DOHH2 (cell line): ENCODE data around the gene ANGPT4.

Experiments used
- H3F3A ChIP-seq: fragments of 200-600 bp; sonication (generic), shearing (Covaris generic); 2 replicates; pipeline ENCODE4 v1.6.0; 2016; ENCODE audit warnings: antibody characterized with exemption, mild to moderate bottlenecking; ENCODE audit not compliant: control insufficient read depth, insufficient read depth
- H3K27ac ChIP-seq: fragments of 200-600 bp; sonication (generic); 2 replicates; pipeline ENCODE4 v1.5.1; 2014; ENCODE audit warnings: low read depth, mild to moderate bottlenecking, low read length, moderate library complexity
- H3K27me3 ChIP-seq: fragments of 200-600 bp; sonication (generic); 2 replicates; pipeline ENCODE4 v1.6.1; 2014; ENCODE audit warnings: mild to moderate bottlenecking, low read length, mixed read lengths; ENCODE audit not compliant: control insufficient read depth
- H3K36me3 ChIP-seq: fragments of 200-600 bp; sonication (generic); 2 replicates; pipeline ENCODE4 v1.6.1; 2014; ENCODE audit warnings: mild to moderate bottlenecking, low read length, moderate library complexity, mixed read lengths; ENCODE audit not compliant: control insufficient read depth
- H3K4me1 ChIP-seq: fragments of 200-600 bp; sonication (generic); 2 replicates; pipeline ENCODE4 v1.6.1; 2014; ENCODE audit warnings: mild to moderate bottlenecking, low read length, mixed read lengths; ENCODE audit not compliant: control insufficient read depth
- H3K4me2 ChIP-seq: fragments of 200-600 bp; sonication (generic); 2 replicates; pipeline ENCODE4 v1.6.0; 2014; ENCODE audit warnings: mild to moderate bottlenecking, low read length, moderate library complexity
- H3K4me3 ChIP-seq: fragments of 200-600 bp; sonication (generic); 2 replicates; pipeline ENCODE4 v1.5.1; 2014; ENCODE audit warnings: mild to moderate bottlenecking, low read length, mixed read lengths
- H3K79me2 ChIP-seq: fragments of 200-600 bp; sonication (generic); 2 replicates; pipeline ENCODE4 v1.6.1; 2014; ENCODE audit warnings: mild to moderate bottlenecking, low read length, mixed read lengths; ENCODE audit not compliant: control insufficient read depth
- H3K9me2 ChIP-seq: fragments of 200-600 bp; sonication (generic); replicated peaks from 2 replicates; pipeline ENCODE4 v1.6.1; 2014; ENCODE audit warnings: mild to moderate bottlenecking, low read length, mixed read lengths; ENCODE audit not compliant: control insufficient read depth
- H3K9me3 ChIP-seq: fragments of 200-600 bp; sonication (generic); 2 replicates; pipeline ENCODE4 v1.6.1; 2014; ENCODE audit warnings: antibody characterized with exemption, low read length, mixed read lengths; ENCODE audit not compliant: control insufficient read depth, insufficient read depth
- H4K20me1 ChIP-seq: fragments of 200-600 bp; sonication (generic); 2 replicates; pipeline ENCODE4 v1.6.0; 2014; ENCODE audit warnings: low read depth, mild to moderate bottlenecking, antibody characterized with exemption, low read length, moderate library complexity; ENCODE audit not compliant: control insufficient read depth, insufficient read depth
- EZH2phosphoT487 ChIP-seq: fragments of 200-600 bp; sonication (generic); IDR thresholded peaks from 2 replicates; pipeline ENCODE4 v1.6.1; 2017; ENCODE audit warnings: borderline replicate concordance, mild to moderate bottlenecking, antibody characterized with exemption, low read length, moderate library complexity, mixed read lengths
- TF ChIP-seq, protein P1 (sequence below): fragments of 200-600 bp; sonication (generic); IDR thresholded peaks from one replicate; pipeline ENCODE4 v1.5.1; 2014; ENCODE audit warnings: antibody characterized with exemption, mild to moderate bottlenecking, low read depth, low read length; ENCODE audit not compliant: poor library complexity, severe bottlenecking

The ANGPT4 gene

DNA sequence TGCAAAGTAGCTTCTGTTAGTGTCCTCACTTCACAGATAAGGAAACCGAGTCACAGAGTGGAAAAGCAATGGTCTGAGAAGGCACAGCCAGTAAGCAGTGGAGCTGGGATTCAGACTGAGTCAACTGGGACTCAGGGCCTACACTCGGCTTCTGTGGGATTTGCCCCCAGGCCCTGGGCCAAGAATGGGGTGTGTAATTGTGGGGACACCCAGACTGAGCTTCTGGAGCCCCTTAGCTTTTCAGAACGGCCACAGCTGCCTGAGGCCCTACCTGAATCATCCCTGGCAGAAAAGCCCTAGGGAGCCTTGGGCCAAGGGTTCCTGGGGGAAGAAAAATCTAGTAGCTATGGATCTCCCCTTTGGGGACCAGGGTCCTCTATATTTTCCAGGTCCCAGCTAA, 6.5 kb downstream of the ANGPT4 start:
- Histone ChIP-seq H3K4me3 (no peak overlapping the region), H3K4me1 (no peaks in the 10 kb centered on the region), H3F3A (no peaks in the 10 kb centered on the region), H3K9me2 (no peaks in the 10 kb centered on the region), H3K27ac (no peak overlapping the region), H3K36me3 (no peaks in the 10 kb centered on the region), H4K20me1 (no peaks in the 10 kb centered on the region), H3K9me3 (no peaks in the 10 kb centered on the region), H3K4me2 (no peak overlapping the region), H3K27me3 (no peaks in the 10 kb centered on the region), H3K79me2 (no peaks in the 10 kb centered on the region)
- TF ChIP-seq EZH2phosphoT487: no peak
- TF ChIP-seq, protein P1, sequence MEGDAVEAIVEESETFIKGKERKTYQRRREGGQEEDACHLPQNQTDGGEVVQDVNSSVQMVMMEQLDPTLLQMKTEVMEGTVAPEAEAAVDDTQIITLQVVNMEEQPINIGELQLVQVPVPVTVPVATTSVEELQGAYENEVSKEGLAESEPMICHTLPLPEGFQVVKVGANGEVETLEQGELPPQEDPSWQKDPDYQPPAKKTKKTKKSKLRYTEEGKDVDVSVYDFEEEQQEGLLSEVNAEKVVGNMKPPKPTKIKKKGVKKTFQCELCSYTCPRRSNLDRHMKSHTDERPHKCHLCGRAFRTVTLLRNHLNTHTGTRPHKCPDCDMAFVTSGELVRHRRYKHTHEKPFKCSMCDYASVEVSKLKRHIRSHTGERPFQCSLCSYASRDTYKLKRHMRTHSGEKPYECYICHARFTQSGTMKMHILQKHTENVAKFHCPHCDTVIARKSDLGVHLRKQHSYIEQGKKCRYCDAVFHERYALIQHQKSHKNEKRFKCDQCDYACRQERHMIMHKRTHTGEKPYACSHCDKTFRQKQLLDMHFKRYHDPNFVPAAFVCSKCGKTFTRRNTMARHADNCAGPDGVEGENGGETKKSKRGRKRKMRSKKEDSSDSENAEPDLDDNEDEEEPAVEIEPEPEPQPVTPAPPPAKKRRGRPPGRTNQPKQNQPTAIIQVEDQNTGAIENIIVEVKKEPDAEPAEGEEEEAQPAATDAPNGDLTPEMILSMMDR: no peak

- H3K9me2 ChIP-seq: no peaks in the 10 kb centered on the region
- TF ChIP-seq, protein P1: no peak
- no peak for TF ChIP-seq EZH2phosphoT487
- H3K4me3 ChIP-seq: no peak overlapping the region
- no peaks in the 10 kb centered on the region for H3K4me1 ChIP-seq
- H3K27me3 ChIP-seq: no peaks in the 10 kb centered on the region
- no peak overlapping the region for H3K4me2 ChIP-seq
- H3K36me3 ChIP-seq: no peaks in the 10 kb centered on the region
- H3K27ac ChIP-seq: no peak overlapping the region
- H3K9me3 ChIP-seq: no peaks in the 10 kb centered on the region
- no peaks in the 10 kb centered on the region for H3K79me2 ChIP-seq
- H3F3A ChIP-seq: no peaks in the 10 kb centered on the region
- H4K20me1 ChIP-seq: no peaks in the 10 kb centered on the region
These were observed 9.3 kb downstream of the ANGPT4 start for GRCh38 chr20:906703-907270.

DNA sequence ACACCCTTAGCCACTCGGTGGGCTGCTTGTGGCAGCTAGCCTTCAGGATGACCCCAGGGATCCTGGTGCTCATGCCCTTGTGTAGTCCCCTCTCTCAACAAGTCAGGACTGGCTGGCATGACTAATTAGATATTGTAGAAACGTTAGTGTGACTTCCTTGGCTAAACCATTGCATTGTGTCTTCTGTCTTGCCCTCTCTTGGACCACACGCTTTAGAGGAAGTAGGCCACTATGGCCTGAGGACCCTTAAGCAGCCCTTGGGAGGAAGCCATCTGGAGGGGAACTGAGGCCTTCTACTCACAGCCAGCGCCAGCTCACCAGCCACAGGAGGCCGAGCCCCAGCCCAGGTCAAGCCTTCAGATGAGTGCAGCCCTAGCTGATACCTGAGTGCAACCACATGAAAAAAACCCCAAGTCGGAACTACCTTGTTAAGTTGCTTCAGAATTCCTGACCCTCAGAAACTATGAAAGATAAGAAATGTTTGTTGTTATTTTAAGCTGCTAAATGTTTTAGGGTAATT, 10.1 kb downstream of the ANGPT4 start:
- H3K4me1 ChIP-seq: no peaks in the 10 kb centered on the region
- H3K4me2 ChIP-seq: no peak overlapping the region
- no peak for TF ChIP-seq EZH2phosphoT487
- TF ChIP-seq, protein P1: no peak
- H4K20me1 ChIP-seq: no peaks in the 10 kb centered on the region
- H3K9me2 ChIP-seq: no peaks in the 10 kb centered on the region
- no peaks in the 10 kb centered on the region for H3K27me3 ChIP-seq
- no peaks in the 10 kb centered on the region for H3F3A ChIP-seq
- no peaks in the 10 kb centered on the region for H3K9me3 ChIP-seq
- H3K36me3 ChIP-seq: no peaks in the 10 kb centered on the region
- no peak overlapping the region for H3K27ac ChIP-seq
- no peak overlapping the region for H3K4me3 ChIP-seq
- no peaks in the 10 kb centered on the region for H3K79me2 ChIP-seq
